ENCODE results near the gene PKN1. TPM values are rescaled to one million over a fixed set of nuclear protein-coding genes. Genes with fewer than 3 reads are reported as not detected.
A peak's percentile ranks its signal among the peaks of the same experiment; 100 is the strongest.

The PKN1 gene
- total and polyA plus RNA-seq, 2 of the 4 experiments (the other 2 are of a cell fraction) = 39.1 to 41.4 TPM

DNA sequence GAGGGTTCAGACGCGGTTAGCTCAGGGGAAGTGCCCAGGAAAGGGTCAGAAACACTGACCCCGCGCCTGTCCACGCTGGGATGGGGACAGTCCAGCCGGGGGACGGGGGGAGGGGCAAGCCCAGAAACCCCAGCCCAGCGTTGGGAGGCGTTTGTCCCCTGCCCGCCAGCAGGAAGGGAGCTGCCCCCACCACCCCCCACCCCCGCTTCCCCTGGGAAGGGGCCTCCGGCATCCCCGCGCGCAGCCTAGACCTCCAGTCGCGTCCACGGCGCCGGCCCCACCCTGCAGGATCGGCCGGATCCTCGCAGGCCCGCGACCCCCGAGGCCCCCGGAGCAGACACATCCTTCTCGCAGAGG lies 62.5 kb downstream of the PKN1 start:
- Histone ChIP-seq H2AFZ (replicated peaks; ENCODE audit: low read length, poor library complexity) (peak overlapping the region; percentile 92), H3K27ac (ENCODE audit: insufficient read depth, low read length) (peak overlapping the region; percentile 62)
- dilution Hi-C loops (cut with HindIII; ENCODE audit: low sequenced_read_pairs, unreplicated experiment) = no loop called here

More for the DNA sequence above, 62.5 kb downstream of the PKN1 start:
- Histone ChIP-seq H3K9ac (ENCODE audit: low read depth, low read length) (peak overlapping the region; percentile 73), H2BK120ac (ENCODE audit: low read depth, low read length) (0 out of 2 replicates have a peak overlapping the region, but pooled peaks have one; percentile 38), H3K18ac (ENCODE audit: low read depth, low read length) (no peak overlapping the region), H3K23ac (ENCODE audit: low read depth, low read length) (peak overlapping the region; percentile 32), H3K4me1 (ENCODE audit: control insufficient read depth, insufficient read depth, low read length) (peaks cover 8% of the 10 kb centered on the region), H2BK15ac (ENCODE audit: low read depth, low read length) (no peak overlapping the region), H2BK20ac (ENCODE audit: low read depth, low read length) (no peak overlapping the region), H3K79me1 (ENCODE audit: low read depth in 1 of 2, low read length in 2 of 2) (peaks cover 20 to 38% of the 10 kb centered on the region in 2 experiments), H3K56ac (ENCODE audit: extremely low read depth, insufficient read depth, low read length) (peak overlapping the region; percentile 68; the same call in 1 of the 2 replicates), H4K5ac (ENCODE audit: low read depth, low read length) (peak overlapping the region; percentile 78; the same call in 1 of the 2 replicates), H3K9me1 (ENCODE audit: insufficient read depth, low read length) (peaks cover 11% of the 10 kb centered on the region), H4K20me1 (ENCODE audit: insufficient read depth, low read length) (peaks cover 24% of the 10 kb centered on the region), H2AK9ac (replicated peaks; ENCODE audit: low read depth, low read length, poor library complexity) (peak overlapping the region; percentile 99), H3K4me2 (ENCODE audit: low read depth, low read length) (peak overlapping the region; percentile 99), H2AK5ac (ENCODE audit: low read depth, low read length) (peak overlapping the region; percentile 92), H2BK5ac (ENCODE audit: low read depth, low read length, poor library complexity, severe bottlenecking) (peak overlapping the region; percentile 79), H4K8ac (ENCODE audit: low read depth in 2 of 2, low read length in 2 of 2) (peak overlapping the region in 1 of 2 experiments; percentile 62; a peak in 2 of 4 replicates), H3K27me3 (ENCODE audit: control insufficient read depth, insufficient read depth, low read length) (no peaks in the 10 kb centered on the region), H3K4ac (ENCODE audit: low read depth, low read length) (peak overlapping the region; percentile 70), H3K9me3 (ENCODE audit: control insufficient read depth, insufficient read depth, low read length) (no peaks in the 10 kb centered on the region), H4K91ac (ENCODE audit: insufficient read depth, low read depth, low read length) (peak overlapping the region; percentile 31), H3K36me3 (ENCODE audit: control insufficient read depth, insufficient read depth, low read length) (peaks cover 11% of the 10 kb centered on the region), H3K4me3 (ENCODE audit: insufficient read depth, low read depth, low read length) (peak overlapping the region; percentile 100), H3K14ac (replicated peaks; ENCODE audit: low read depth, low read length) (peak overlapping the region; percentile 93)
- DNase-seq = no peak
- intact Hi-C loops (cut with micrococcal nuclease) (no loop called here), in situ Hi-C loops (cut with MboI; ENCODE audit: low sequenced_read_pairs) (no loop called here)
- ChIA-PET CTCF (no interaction called here), POLR2A (ENCODE audit: unreplicated experiment) (no interaction called here)
- TF ChIP-seq POLR2A (IDR thresholded peaks at IDR 0.05; ENCODE audit: low read depth, low read length) (0 out of 2 replicates have a peak, but pooled peaks have one; percentile 4), MAZ (IDR thresholded peaks at IDR 0.05; ENCODE audit: borderline replicate concordance, low read depth, low read length) (no peak)
- no TSS peak for BruUV-seq (replicated peaks)
- no CpG with 5 or more reads among the region's 28 CpGs for WGBS, 2 experiments (ENCODE audit: extremely low coverage in 2 of 2, insufficient read length in 1 of 2)
- ATAC-seq (ENCODE audit: low read depth) = peak; percentile 2; the same call in 1 of the 2 replicates

Data from IMR-90 (cell line).